Left lung (tissue), 10 donors: ENCODE results near the gene NFIC. TPM values are rescaled to one million over a fixed set of nuclear protein-coding genes. Genes with fewer than 3 reads are reported as not detected.
"Not testable (repeated sequence)": the region's sequence is repeated elsewhere in the genome, so short reads cannot be mapped to it uniquely, and the experiment has no call there.

ENCODE experiments used
- ATAC-seq: fragments of 200-7000 bp; cut with Tn5 transposase; one replicate; pipeline ENCODE4 v1.9.1; 2020; ENCODE audit warnings: moderate library complexity
- DNase-seq, 4 donors: peaks; one replicate each; pipeline ENCODE4 v3.0.0-alpha.2; 2013 to 2020
- H3K27ac ChIP-seq, 2 donors: fragments of 200-600 bp; sonication (generic) in 1 of 2; one replicate each; pipeline versions ENCODE4 v1.5.0 to v1.8.0; 2020 to 2021
- H3K27me3 ChIP-seq, 2 donors: fragments of 200-600 bp; sonication (generic) in 1 of 2; one replicate each; pipeline versions ENCODE4 v1.5.0 to v1.8.0; 2020 to 2021
- H3K36me3 ChIP-seq, 2 donors: fragments of 200-600 bp; sonication (generic) in 1 of 2; one replicate each; pipeline versions ENCODE4 v1.5.0 to v1.8.0; 2020 to 2021
- H3K4me1 ChIP-seq, 2 donors: fragments of 200-600 bp; one replicate each; pipeline ENCODE4 v1.8.0; 2021
- H3K4me3 ChIP-seq, 2 donors: fragments of 200-600 bp; sonication (generic) in 1 of 2; one replicate each; pipeline versions ENCODE4 v1.5.0 to v1.8.0; 2020 to 2021; ENCODE audit warnings: mild to moderate bottlenecking in 1 of 2
- H3K9me3 ChIP-seq, 2 donors: fragments of 200-600 bp; sonication (generic) in 1 of 2; one replicate each; pipeline versions ENCODE4 v1.5.0 to v1.8.0; 2020 to 2021
- intact Hi-C, 2 donors: fragments of 100-400 bp; cut with DNase I; formaldehyde crosslinking; loops; one replicate each; pipeline versions ENCODE4 v1.11.2 to v1.14.2; 2022
- polyA plus RNA-seq, 6 donors: library from polyadenylated mRNA; unstranded; fragments of 120-200 nt; gene quantifications; one replicate each; pipeline ENCODE4 v1.2.1, GENCODE V29; 2013; ENCODE audit not compliant: insufficient read length in 6 of 6
- total RNA-seq, 2 donors: library from RNA; stranded (reverse); fragmentation: NEBNext Ultra II Directional; extraction: Animal tissue kit (Norgen Biotek cat#: 25700); gene quantifications; one replicate each; pipeline ENCODE4 v1.2.1, GENCODE V29; 2021
- TF ChIP-seq, protein P1 (sequence below), 2 donors: fragments of 200-600 bp; sonication (generic) in 1 of 2; IDR thresholded peaks; one replicate each; pipeline versions ENCODE4 v1.5.0 to v1.8.0; 2021; ENCODE audit warnings: antibody characterized with exemption in 2 of 2
- donor health status: DM: no; HTN: yes; CAD: no.
- donor health status: DM: no; HTN: no; CAD: no.

NFIC gene
- total and polyA plus RNA-seq, 8 donors = 37.2 to 163 (median 55.7) TPM

- Histone ChIP-seq H3K4me3 (no peak overlapping the region), H3K36me3 (peaks cover 0 to 38% of the 10 kb centered on the region in 2 donors), H3K27ac (peak overlapping the region; percentile 61 to 65), H3K27me3 (no peaks in the 10 kb centered on the region), H3K4me1 (peaks cover 44 to 83% of the 10 kb centered on the region in 2 donors), H3K9me3 (no peaks in the 10 kb centered on the region)
- intact Hi-C loops = no loop called here
- DNase-seq = no peak
- TF ChIP-seq, protein P1, sequence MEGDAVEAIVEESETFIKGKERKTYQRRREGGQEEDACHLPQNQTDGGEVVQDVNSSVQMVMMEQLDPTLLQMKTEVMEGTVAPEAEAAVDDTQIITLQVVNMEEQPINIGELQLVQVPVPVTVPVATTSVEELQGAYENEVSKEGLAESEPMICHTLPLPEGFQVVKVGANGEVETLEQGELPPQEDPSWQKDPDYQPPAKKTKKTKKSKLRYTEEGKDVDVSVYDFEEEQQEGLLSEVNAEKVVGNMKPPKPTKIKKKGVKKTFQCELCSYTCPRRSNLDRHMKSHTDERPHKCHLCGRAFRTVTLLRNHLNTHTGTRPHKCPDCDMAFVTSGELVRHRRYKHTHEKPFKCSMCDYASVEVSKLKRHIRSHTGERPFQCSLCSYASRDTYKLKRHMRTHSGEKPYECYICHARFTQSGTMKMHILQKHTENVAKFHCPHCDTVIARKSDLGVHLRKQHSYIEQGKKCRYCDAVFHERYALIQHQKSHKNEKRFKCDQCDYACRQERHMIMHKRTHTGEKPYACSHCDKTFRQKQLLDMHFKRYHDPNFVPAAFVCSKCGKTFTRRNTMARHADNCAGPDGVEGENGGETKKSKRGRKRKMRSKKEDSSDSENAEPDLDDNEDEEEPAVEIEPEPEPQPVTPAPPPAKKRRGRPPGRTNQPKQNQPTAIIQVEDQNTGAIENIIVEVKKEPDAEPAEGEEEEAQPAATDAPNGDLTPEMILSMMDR (IDR thresholded peaks at IDR 0.05) = no peak
- no peak for ATAC-seq
Observed at GRCh38 chr19:3386447-3387234, 20.3 kb downstream of the NFIC start.

- no peaks in the 10 kb centered on the region for H3K9me3 ChIP-seq
- DNase-seq (peak; percentile 72 to 91 (median 88)), ATAC-seq (peak; percentile 83)
- peaks cover 0 to 33% of the 10 kb centered on the region in 2 donors for H3K36me3 ChIP-seq
- intact Hi-C loops = no loop called here
- TF ChIP-seq, protein P1 (IDR thresholded peaks at IDR 0.05) = no peak
- peaks cover 44 to 78% of the 10 kb centered on the region in 2 donors for H3K4me1 ChIP-seq
- no peak overlapping the region for H3K4me3 ChIP-seq
- no peaks in the 10 kb centered on the region for H3K27me3 ChIP-seq
- H3K27ac ChIP-seq = peak overlapping the region; percentile 61 to 65
Observed at GRCh38 chr19:3387645-3388589, 21.5 kb downstream of the NFIC start.

GRCh38 chr19:3389446-3389778 lies 23.0 kb downstream of the NFIC start:
- peak overlapping the region; percentile 35 to 61 for H3K27ac ChIP-seq
- H3K4me1 ChIP-seq = peaks cover 37 to 65% of the 10 kb centered on the region in 2 donors
- ATAC-seq = no peak
- H3K27me3 ChIP-seq = no peaks in the 10 kb centered on the region
- no peaks in the 10 kb centered on the region for H3K9me3 ChIP-seq
- TF ChIP-seq, protein P1 (IDR thresholded peaks at IDR 0.05) = no peak
- peaks cover 0 to 28% of the 10 kb centered on the region in 2 donors for H3K36me3 ChIP-seq
- H3K4me3 ChIP-seq = no peak overlapping the region
- intact Hi-C loops = no loop called here
- DNase-seq = no peak

DNA sequence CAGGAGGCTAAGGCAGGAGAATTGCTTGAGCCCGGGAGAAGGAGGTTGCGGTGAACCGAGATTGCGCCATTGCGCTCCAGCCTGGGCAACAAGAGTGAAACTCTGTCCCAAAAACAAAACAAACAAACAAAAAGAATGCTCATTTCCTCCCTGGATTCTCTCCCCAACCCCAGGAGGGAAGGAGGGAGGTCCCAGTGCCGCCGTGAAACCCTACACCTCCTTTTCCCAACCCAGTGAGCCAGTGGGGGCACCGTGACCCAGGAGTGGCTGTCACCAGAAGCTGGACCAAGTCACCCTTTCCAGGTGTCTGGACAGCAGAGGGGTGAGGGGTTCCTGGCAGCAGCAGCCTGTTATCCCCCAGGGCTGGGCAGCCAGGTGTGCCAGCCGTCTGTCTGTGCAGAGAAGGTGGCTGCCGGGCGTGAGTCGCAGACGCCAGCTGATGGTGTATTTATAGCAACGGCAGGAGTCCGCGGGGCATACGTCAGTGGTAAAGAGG lies 23.5 kb downstream of the NFIC start:
- intact Hi-C loops = no loop called here
- Histone ChIP-seq H3K4me3 (no peak overlapping the region), H3K27ac (peak overlapping the region; percentile 29 to 48), H3K27me3 (no peaks in the 10 kb centered on the region), H3K9me3 (no peaks in the 10 kb centered on the region), H3K36me3 (peaks cover 0 to 33% of the 10 kb centered on the region in 2 donors), H3K4me1 (peaks cover 32 to 60% of the 10 kb centered on the region in 2 donors)
- no peak for ATAC-seq
- TF ChIP-seq, protein P1 (IDR thresholded peaks at IDR 0.05) = no peak
- DNase-seq = no peak

GRCh38 chr19:3391911-3392310 lies 25.5 kb downstream of the NFIC start:
- H3K27ac ChIP-seq, intact Hi-C loops: not testable (repeated sequence)

More at GRCh38 chr19:3391911-3392310, 25.5 kb downstream of the NFIC start:
- H3K9me3 ChIP-seq, ATAC-seq, H3K4me3 ChIP-seq, DNase-seq, H3K27me3 ChIP-seq: not testable (repeated sequence)
- Histone ChIP-seq H3K4me1 (peaks cover 24 to 48% of the 10 kb centered on the region in 2 donors), H3K36me3 (peaks cover 0 to 41% of the 10 kb centered on the region in 2 donors)
